ENCODE measurements around the gene GLTPD2. TPM values are rescaled to one million over a fixed set of nuclear protein-coding genes. Genes with fewer than 3 reads are reported as not detected.
A peak's percentile ranks its signal among the peaks of the same experiment; 100 is the strongest.

The GLTPD2 gene
- total and polyA plus RNA-seq, 2 experiments from 2014 or later = 40.1 to 100.0 TPM

DNA sequence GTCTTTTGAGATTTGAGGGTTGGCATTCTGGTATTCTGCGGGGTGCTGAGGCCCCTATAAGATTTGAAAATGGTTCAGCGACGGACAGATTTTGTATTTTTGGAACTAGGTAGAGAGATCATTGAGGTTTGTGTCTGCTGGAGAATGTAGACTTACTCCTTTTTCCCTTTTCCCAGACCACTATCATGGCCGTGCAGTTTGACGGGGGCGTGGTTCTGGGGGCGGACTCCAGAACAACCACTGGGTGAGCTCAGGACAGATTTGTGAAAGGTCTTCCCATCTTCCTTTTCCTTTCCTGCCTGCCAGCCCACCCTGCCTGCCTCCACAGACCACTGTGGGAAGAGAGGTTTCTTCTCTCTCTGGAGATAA, 7.8 kb downstream of the GLTPD2 start:
- Histone ChIP-seq H3K79me2 (peaks cover 16% of the 10 kb centered on the region), H3K4me1 (ENCODE audit: insufficient read depth) (peaks cover 4% of the 10 kb centered on the region), H3K9me3 (ENCODE audit: low read depth) (no peaks in the 10 kb centered on the region), H3K27ac (peak overlapping the region; percentile 74), H3K4me3 (peak overlapping the region; percentile 67), H3K4me2 (peak overlapping the region; percentile 77), H2AFZ (peak overlapping the region; percentile 74), H3K36me3 (replicated peaks; ENCODE audit: insufficient read depth, low read depth) (no peaks in the 10 kb centered on the region), H4K20me1 (ENCODE audit: insufficient read depth, poor library complexity, severe bottlenecking) (no peaks in the 10 kb centered on the region), H3K9me2 (replicated peaks; ENCODE audit: insufficient read depth) (no peaks in the 10 kb centered on the region), H3K27me3 (no peaks in the 10 kb centered on the region)
- TF ChIP-seq CTCF (IDR thresholded peaks at IDR 0.05; ENCODE audit: poor library complexity) = no peak
- TF ChIP-seq EZH2phosphoT487 (IDR thresholded peaks at IDR 0.05; ENCODE audit: low read depth, severe bottlenecking, unreplicated experiment) = no peak
- TF ChIP-seq EZH2 (IDR thresholded peaks at IDR 0.05; ENCODE audit: borderline replicate concordance) = no peak
- peak; percentile 63 for DNase-seq (ENCODE audit: low spot score)
- WGBS (ENCODE audit: low lambda C conversion rate, missing lambda C conversion rate) = 1% methylated on average over 7 of the region's 7 CpGs

- H3K27ac ChIP-seq = no peak overlapping the region
- H3K4me3 ChIP-seq = no peak overlapping the region
- H2AFZ ChIP-seq = no peak overlapping the region
- DNase-seq (ENCODE audit: low spot score) = no peak
- no peaks in the 10 kb centered on the region for H3K9me3 ChIP-seq (ENCODE audit: low read depth)
- no peaks in the 10 kb centered on the region for H3K9me2 ChIP-seq (replicated peaks; ENCODE audit: insufficient read depth)
- H3K36me3 ChIP-seq (replicated peaks; ENCODE audit: insufficient read depth, low read depth) = no peaks in the 10 kb centered on the region
- 76% methylated on average over 10 of the region's 10 CpGs for WGBS (ENCODE audit: low lambda C conversion rate, missing lambda C conversion rate)
- H3K4me2 ChIP-seq = no peak overlapping the region
- H3K27me3 ChIP-seq = no peaks in the 10 kb centered on the region
- peaks cover 16% of the 10 kb centered on the region for H3K79me2 ChIP-seq
- no peaks in the 10 kb centered on the region for H4K20me1 ChIP-seq (ENCODE audit: insufficient read depth, poor library complexity, severe bottlenecking)
- TF ChIP-seq EZH2 (IDR thresholded peaks at IDR 0.05; ENCODE audit: borderline replicate concordance) = no peak
- peaks cover 4% of the 10 kb centered on the region for H3K4me1 ChIP-seq (ENCODE audit: insufficient read depth)
Measured at GRCh38 chr17:4800462-4801196, 11.9 kb downstream of the GLTPD2 start.

- no peak for DNase-seq (ENCODE audit: low spot score)
- no peaks in the 10 kb centered on the region for H3K36me3 ChIP-seq (replicated peaks; ENCODE audit: insufficient read depth, low read depth)
- H3K4me2 ChIP-seq = no peak within 1 kb of the TSS
- WGBS (ENCODE audit: low lambda C conversion rate, missing lambda C conversion rate) = 92% methylated on average over 9 of the region's 9 CpGs
- H3K9me3 ChIP-seq (ENCODE audit: low read depth) = no peaks in the 10 kb centered on the region
- no peak within 1 kb of the TSS for H2AFZ ChIP-seq
- no peaks in the 10 kb centered on the region for H4K20me1 ChIP-seq (ENCODE audit: insufficient read depth, poor library complexity, severe bottlenecking)
- no peaks in the 10 kb centered on the region for H3K9me2 ChIP-seq (replicated peaks; ENCODE audit: insufficient read depth)
- no peaks in the 10 kb centered on the region for H3K4me1 ChIP-seq (ENCODE audit: insufficient read depth)
- peaks cover 6% of the 10 kb centered on the region for H3K79me2 ChIP-seq
- H3K4me3 ChIP-seq = no peak within 1 kb of the TSS
- no peak within 1 kb of the TSS for H3K27ac ChIP-seq
- H3K27me3 ChIP-seq = no peaks in the 10 kb centered on the region
- no peak for TF ChIP-seq EZH2phosphoT487 (IDR thresholded peaks at IDR 0.05; ENCODE audit: low read depth, severe bottlenecking, unreplicated experiment)
- TF ChIP-seq EZH2 (IDR thresholded peaks at IDR 0.05; ENCODE audit: borderline replicate concordance) = no peak
Measured at GRCh38 chr17:4802228-4802627, 13.5 kb downstream of the GLTPD2 start, which contains the start of gene C17orf114. Gene C17orf114 (minus strand): TSS chr17:4802328.

DNA sequence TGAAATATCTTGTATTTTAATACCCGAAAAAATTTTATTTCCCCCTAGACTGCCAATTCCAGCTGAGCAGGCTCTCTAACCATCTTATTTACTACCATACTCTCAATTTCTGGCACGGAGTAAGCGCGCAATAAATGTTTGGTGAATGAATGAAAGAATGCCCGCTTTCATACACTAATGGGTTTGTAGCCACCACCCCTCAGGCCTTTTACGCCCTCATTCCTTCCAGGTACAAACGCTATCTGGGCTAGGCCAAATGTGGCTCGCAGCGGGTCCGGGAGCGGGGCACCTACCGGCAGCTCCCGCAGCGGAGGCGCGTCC, 17.7 kb downstream of the GLTPD2 start:
- Histone ChIP-seq H3K4me1 (ENCODE audit: insufficient read depth) (no peaks in the 10 kb centered on the region), H3K79me2 (peaks cover 10% of the 10 kb centered on the region), H3K36me3 (replicated peaks; ENCODE audit: insufficient read depth, low read depth) (no peaks in the 10 kb centered on the region), H4K20me1 (ENCODE audit: insufficient read depth, poor library complexity, severe bottlenecking) (no peaks in the 10 kb centered on the region), H3K9me2 (replicated peaks; ENCODE audit: insufficient read depth) (no peaks in the 10 kb centered on the region), H3K27me3 (no peaks in the 10 kb centered on the region), H3K9me3 (ENCODE audit: low read depth) (no peaks in the 10 kb centered on the region), H3K27ac (peak overlapping the region; percentile 27), H3K4me2 (peak overlapping the region; percentile 82), H3K4me3 (peak overlapping the region; percentile 98), H2AFZ (peak overlapping the region; percentile 55)
- WGBS (ENCODE audit: low lambda C conversion rate, missing lambda C conversion rate) = 4% methylated on average over 16 of the region's 16 CpGs
- DNase-seq (ENCODE audit: low spot score) = no peak
- TF ChIP-seq EZH2 (IDR thresholded peaks at IDR 0.05; ENCODE audit: borderline replicate concordance) (no peak), CTCF (IDR thresholded peaks at IDR 0.05; ENCODE audit: poor library complexity) (no peak), EZH2phosphoT487 (IDR thresholded peaks at IDR 0.05; ENCODE audit: low read depth, severe bottlenecking, unreplicated experiment) (no peak)

Data from hepatocyte (in vitro differentiated cells).